NK-92 (cell line): ENCODE results near the gene TP53TG5.

ENCODE experiments used
- DNase-seq: peaks from one replicate; lab custom pipeline; 2025; ENCODE audit not compliant: unreplicated experiment; lab: John Stamatoyannopoulos, UW

The TP53TG5 gene

GRCh38 chr20:45328451-45328850, 49.7 kb downstream of the TP53TG5 start:
- DNase-seq = no peak

- no peak for DNase-seq
These were observed 52.8 kb downstream of the TP53TG5 start for GRCh38 chr20:45325371-45325770.

GRCh38 chr20:45323731-45324130, 54.4 kb downstream of the TP53TG5 start:
- no peak for DNase-seq

- DNase-seq = no peak
These were observed 55.2 kb downstream of the TP53TG5 start for GRCh38 chr20:45322952-45323383.
